SIG-M5 treated with dmso at 0.1 percent for 504 hours (cell line): ENCODE data around the gene CACTIN.

Source experiments
- DNase-seq: peaks from one replicate; lab custom pipeline; 2025; ENCODE audit not compliant: unreplicated experiment; lab: John Stamatoyannopoulos, UW

Gene CACTIN

GRCh38 chr19:3646336-3647092 is 19.9 kb upstream of the CACTIN start:
- DNase-seq: no peak

DNA sequence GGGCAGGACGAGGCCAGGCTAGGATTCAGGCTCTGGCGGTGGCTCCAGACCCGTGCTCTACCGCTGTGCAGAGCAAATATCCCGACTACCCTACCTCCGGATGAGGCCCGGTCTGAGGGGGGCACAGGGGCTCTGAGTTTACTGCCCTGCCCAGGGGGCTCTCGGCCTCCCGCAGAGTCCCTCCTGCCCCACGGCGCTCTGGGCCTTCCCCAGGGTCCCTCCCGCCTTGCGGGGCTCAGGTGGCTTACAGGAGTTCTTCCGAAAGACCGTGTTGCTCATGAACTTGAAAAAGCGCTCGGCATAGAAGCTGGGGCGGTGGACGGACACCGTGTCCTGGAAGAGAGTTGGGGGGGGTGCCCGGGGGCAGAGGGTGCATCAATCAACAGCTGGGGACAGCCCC is 19.1 kb upstream of the CACTIN start:
- no peak for DNase-seq

DNA sequence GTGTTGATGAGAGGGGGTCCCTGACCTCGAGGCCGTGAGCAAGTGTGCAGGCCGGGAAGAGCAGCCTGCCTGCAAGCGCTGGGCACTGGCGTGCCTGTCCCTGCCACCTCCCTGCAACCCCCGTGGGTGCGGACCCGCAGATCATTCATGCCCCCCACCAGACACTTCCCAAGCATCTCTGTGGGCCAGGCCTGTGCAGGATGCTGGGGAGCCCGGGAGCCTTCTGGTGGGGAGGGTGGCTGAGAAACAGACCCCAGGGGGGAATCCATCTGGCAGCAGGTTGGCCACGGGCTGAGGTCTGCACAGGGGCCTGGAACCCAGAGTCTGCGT is 18.4 kb upstream of the CACTIN start:
- DNase-seq: no peak

DNA sequence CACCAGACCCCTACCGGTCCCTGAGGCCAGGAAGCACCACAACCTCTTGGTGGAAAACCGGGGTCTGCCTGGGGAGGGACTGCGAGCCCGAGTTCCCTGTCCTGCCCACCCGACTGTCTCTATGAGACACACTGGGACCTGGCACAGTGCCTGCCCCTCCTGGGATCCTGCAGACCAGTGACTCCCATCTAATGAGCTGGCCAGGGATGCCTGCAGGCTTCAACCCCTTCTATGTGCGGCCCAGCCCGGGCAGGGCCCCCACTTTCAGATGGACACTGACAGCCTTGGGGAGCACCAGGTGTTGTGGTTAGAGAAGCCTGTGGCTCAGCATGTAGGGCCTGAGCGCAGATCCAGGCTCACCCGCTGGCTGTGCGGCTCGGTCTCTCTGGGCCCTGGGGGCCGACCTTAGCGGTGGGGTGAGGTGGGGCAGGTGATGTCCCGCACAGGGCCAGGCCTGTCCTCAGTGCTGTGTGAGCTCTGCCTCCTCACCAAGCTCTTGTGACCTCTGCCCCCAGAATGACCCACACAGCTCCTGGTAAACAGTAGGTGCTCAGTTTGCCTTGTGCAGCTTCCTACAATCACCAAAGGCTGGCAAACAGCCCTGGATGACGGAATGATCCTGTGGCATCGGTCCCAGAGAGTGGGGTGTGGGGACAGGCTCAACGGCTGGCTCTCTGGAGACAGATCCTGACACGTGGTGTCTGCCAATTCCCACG is 17.9 kb upstream of the CACTIN start:
- no peak for DNase-seq

DNA sequence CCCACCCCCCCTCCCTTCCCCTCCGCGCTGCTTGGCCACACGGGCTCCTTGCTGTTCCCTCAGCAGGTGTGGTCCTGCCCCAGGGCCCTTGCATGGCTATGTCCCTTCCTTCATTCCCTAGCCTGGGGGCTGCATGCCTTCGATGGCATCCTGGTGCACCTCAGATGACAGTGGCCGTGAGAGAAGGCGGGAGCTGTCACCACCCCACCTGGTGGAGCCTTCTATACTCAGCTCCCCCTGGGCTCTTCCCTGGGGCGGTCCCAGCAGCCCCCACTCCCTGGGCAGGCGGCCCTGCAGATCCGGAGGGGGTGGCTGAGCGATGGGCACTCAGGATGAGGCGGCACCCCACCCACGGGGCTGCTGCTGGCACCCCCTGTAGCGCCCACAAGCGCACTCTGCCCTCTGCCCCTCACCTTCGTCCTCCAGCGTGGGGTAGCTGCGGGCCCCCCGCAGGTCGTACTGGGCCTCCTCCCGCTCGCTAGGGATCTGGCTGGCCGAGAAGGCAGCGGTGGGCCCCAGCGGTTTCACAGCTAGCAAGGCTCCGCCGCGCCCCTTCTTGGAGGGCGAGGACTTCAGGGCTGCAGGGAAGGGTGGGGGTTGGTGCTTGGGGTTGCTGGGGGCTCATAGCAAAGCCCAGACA is 17.2 kb upstream of the CACTIN start:
- no peak for DNase-seq

- DNase-seq: no peak
These were observed 16.5 kb upstream of the CACTIN start for GRCh38 chr19:3642987-3643673.

GRCh38 chr19:3642296-3642695 is 15.7 kb upstream of the CACTIN start:
- no peak for DNase-seq

DNA sequence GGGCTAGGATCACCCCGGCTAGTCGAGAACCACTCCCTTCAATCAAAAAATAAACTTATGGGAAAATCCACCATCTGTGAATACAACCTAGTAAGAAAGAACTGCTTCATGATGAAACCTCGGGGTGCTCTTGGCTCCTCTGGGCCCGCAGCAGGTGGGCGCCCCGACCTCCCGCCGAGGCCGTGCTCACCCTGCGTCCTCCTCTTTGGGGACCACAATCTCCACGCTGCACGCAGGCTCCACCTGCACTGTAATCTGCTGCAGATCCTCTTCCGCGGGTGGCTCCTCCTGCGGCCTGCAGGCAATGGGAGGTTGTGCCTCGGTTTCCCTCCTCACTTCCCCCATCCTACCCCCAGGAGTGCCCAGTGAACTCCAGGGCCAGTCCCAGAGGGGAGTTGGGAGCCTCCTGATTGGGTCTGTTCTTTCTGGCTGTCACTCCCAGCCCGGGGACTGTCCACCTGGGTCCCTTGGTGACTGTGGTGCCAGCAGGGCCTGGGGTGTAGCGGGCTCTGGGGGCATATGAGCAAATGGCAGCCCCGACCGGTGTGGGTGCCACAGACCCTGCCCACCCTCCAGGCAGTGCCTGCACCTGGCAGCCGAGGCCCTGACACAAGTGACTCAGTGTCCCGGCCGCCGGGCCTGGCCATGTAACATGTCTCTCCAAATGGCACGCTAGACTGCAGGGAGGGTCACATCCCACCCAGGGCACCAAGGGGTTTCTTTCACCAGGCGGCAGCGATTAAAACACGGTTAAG is 15.1 kb upstream of the CACTIN start:
- no peak for DNase-seq

DNA sequence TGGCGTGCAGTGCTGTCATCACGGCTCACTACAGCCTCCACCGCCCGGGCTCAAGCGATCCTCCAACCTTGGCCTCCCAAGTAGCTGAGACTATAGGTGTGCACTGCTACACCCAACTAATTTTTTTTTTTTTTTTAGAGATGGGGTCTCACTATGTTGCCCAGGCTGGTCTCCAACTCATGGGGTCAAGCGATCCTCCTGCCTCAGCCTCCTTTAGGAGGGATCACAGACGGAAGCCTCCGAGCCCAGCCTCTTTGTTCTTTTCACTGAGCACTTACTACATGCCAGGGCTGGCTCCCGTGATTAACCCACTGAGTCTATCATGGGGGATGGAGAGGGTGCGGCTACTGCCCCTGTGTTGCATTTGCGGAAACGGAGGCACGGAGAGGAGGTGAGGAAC is 12.9 kb upstream of the CACTIN start:
- DNase-seq: no peak

GRCh38 chr19:3638208-3639193 is 11.9 kb upstream of the CACTIN start:
- DNase-seq: no peak

DNA sequence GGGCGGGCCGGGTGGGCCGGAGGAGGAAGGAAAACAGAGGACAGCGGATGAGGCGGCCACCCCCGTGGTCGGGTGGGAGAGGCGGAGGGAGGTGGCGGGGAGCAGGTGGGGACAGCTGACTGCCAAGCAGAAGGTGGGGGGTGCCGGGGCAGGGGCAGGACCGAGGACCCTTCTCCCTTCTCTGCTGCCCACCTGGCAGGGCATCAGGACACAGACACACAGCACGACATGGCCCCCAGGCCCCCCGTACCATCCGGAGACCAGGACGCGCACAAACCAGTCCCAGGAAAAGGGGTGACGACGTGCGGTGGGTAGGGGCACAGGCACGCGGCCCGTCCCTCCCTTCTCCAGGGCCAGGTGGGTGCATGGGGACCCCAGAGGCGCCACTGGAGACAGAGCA is 11.0 kb upstream of the CACTIN start:
- no peak for DNase-seq

DNA sequence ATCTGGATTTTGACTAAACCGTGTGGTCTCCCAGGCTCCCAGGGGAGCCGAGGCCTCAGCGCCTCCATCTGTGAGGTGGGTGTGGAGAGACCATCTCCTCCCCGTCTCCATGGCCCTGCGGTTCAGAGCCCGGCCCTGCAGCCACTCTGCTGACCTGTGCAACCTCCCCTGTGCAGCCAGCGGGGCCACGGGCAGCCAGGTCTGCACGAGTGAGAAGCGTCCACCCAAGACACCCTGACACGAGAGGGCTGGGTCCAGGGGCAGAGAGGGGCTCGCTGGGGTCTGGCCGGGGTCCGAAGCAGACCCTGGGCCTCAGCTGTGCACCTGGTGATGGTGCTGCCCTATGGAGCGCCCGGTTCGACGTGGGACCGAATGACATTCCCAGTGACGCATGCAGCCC is 10.4 kb upstream of the CACTIN start:
- DNase-seq: no peak

GRCh38 chr19:3636506-3636905 is 9.9 kb upstream of the CACTIN start:
- no peak for DNase-seq

DNA sequence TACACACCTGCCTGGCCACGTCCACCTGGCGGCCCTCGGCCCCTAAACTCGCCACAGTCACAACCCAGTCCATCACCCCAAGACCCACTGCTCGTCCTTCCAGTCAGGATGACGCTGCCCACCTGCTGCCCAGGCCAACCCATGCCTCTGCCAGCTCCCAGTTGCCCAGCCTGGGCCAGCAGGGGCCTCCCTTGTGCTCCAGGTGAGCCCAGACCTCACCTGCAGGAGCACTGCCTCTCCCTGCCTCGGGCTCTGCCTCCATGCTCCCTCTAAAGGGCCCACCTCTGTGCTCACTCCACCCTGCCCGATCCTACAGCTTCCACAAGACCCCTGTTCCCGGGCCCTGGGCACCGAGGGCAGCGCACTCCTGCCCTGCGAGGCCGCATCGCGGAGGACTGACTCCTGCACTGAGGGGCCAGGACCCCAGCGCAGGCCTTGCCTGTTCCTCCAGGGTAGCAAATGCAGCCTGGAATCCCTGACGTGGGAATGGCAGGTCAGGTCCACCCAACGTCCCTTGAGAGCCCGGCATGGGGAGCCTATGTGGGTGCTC is 8.0 kb upstream of the CACTIN start:
- no peak for DNase-seq

DNA sequence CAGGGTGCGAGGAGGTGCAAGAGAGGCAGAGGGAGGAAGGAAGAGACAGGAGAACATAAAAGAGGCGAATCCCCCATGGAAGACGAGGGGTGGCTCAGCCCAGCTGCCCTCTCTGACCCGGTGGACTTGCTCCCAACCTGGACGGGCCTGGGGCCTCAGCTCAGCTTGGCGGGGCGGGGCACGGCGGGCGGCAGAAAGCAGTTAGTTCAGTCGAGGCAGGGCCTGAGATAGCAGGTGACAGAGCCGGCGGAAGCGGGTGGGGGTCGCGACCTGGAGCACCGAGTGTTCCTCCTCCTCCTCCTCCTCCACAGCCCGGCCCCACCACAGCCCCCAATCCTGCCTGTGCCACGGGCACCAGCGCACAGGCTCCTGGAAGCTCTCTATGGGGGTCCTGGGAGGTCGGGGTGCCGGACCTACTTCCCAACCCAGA is 7.0 kb upstream of the CACTIN start:
- DNase-seq: no peak

GRCh38 chr19:3632739-3633558 is 6.4 kb upstream of the CACTIN start:
- DNase-seq: no peak

DNA sequence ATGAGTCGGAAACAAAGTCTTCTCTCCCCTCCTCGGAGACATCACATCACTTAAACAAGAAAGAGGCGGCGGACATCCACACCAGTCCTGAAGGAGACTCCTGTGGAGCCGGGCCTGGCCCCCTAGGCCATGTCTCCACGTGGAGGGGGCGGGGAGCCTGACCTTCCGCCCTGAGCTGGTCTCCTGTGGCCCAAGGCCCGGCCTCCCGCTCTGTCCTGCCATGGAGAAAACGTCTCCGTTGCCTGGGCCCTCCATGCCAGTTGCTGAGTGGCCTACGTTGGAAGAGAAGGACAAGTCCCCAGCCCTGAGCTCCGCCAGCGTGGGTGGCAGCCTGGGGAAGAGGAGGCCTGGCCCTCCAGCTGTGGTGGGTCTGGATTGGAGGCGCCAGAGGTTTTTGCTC is 5.5 kb upstream of the CACTIN start:
- DNase-seq: no peak

- no peak for DNase-seq
These were observed 4.7 kb upstream of the CACTIN start for GRCh38 chr19:3631053-3631861.
